ENCODE data around the gene YRDC.
"Not testable (repeated sequence)": the region's sequence is repeated elsewhere in the genome, so short reads cannot be mapped to it uniquely, and the experiment has no call there.

Gene YRDC

DNA sequence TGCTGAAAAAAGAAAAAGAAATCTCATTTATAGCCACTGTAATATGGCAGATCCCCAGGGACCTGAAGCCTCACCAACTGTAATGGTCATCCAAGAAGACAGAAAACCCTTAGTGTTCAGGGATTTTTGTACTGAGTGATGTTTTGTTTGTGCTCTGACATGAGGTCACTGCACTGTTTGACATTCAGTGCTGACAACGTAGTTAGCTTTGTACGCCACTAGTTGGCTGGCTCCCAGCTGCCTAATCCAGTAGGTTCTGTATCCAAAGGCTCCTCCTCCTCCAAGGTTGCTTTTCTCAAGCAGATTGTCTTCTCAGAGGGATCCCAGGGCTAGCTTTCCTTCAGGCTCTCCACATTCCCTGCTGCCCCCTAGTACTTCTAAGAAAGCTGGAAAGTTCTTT, 9.5 kb upstream of the YRDC start:
- DNase-seq = no peak

DNA sequence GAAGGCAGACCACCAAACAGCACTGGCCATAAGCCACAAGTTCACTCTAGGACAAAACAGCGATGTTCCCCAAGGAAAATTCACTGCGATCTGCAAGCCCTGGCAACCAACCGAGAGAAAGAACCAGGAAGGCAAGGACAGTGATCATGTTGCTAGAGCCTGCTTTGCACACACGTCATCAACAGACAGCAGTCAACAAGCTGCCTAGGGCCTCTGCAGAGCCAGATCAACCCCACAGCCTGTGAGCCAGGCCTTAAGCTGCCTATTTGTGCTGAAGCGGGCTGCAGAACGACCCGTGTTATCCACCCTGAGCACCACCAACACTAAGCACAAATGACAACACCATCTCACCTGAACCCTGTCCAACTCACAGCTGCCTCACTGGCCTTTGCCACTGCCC, 6.2 kb upstream of the YRDC start:
- DNase-seq = no peak

DNA sequence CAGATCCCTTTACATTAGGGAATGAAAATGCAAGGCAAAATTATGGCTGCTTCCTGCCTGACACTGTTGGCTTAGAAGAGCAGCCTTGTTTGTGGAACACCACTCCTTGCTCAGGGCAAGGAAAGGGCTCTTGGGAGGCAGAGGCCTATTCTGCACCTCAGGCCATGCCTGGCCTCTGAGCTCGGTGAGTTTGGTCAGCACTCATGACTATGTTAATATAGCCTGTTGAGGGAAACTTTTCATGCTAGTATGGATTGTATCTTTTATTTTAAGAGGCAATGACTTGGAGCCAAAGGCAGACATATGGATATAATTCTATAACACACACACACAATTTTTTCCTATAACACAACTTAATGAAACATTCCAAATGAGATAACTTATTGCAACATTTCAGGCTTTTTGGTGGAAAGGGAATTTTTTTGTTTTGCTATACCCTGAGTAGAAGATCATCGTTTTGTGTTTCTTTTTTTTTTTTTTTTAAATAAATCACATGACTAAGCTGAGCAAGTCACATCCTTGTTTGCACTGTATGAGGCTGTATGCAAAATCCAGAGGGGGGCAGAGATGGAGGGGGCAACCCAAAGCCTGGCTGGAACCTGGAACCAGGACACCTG, 5.6 kb upstream of the YRDC start:
- DNase-seq = no peak

DNA sequence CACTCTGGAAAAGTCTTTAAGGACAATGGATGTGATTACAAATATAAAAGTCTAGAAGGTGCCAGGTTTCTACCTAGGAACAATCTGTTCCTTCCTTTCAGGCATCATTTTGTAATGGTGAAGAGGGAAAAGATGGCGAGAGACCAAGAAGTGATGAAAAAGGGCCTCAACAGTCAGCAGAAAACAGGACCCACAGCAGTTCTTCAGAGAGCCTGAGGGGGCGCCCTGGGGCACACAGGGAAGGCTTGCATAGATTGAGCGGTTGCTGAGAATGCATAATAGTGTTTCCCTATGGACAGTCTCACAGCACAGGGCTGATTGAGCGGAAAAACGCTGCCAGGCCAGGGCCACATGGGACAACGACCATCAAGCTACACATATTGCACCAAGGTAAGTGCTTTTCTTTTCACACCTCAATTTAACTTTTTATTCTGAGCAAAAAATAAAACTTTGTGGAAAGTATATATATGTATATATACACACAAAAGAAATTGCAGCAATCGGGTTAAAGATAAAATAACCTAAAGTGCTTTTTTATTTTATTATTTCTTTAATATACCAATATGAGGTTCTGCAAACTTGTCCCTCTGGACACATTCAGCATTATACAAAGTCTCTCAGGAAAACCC, 3.1 kb upstream of the YRDC start:
- peak; percentile 66 for DNase-seq

DNA sequence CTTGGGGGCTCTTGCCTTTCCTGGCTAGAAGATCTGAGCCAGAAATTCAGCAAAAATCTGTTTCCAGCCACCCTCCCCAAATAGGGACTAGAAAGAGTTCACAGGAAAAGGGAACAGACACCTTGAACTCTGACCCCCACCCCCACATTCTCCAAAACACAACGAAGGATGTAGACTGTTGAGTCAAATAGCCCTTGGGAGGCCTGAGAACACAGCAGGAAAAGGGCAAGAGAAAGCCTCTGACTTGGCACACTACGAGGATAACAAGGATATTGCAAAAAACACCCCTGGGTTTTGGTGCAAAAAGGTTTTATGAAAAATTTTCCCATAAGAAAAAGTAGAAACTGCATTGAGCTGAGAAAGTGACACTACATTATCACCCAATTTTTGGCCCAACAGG, 1.9 kb upstream of the YRDC start:
- DNase-seq = no peak

DNA sequence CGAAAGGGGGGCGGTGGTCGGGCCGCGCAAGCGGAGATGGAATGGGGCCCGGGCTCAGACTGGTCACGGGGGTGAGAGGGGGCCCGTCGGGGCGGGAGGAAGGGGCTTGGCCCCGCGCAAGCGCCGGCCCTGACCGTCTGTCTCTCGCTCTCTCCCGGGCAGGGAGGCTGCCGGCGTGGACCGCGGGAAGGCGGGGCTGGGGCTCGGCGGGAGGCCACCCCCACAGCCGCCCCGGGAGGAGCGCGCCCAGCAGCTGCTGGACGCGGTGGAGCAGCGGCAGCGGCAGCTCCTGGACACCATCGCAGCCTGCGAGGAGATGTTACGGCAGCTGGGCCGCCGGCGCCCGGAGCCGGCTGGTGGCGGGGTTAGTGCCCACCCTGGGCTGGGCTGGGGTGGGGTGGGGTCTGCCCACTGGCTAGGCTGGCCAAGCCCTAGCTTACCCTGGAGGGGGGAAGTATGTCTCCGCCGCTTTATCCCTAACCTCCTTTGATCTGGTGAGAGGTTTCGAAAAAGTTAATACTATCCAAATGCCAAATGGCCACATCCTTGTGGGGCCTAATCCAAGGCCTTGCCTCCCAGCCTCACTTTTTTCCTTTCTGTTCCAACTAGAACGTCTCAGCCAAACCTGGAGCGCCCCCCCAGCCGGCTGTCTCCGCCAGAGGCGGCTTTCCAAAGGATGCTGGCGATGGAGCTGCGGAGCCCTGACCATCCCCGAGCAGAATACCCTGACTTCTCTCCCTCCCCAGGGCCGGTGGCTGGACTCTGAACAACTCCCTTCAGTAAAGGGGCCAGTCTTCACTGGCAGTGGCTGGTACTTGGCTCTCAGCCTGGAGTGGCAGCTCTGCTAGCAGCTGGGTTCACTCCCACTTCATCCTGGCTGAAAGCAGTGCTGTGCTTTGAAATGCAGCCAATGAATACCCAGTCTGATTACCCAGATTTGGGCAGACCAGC, 636 bp upstream of the YRDC start:
- no peak for DNase-seq

DNA sequence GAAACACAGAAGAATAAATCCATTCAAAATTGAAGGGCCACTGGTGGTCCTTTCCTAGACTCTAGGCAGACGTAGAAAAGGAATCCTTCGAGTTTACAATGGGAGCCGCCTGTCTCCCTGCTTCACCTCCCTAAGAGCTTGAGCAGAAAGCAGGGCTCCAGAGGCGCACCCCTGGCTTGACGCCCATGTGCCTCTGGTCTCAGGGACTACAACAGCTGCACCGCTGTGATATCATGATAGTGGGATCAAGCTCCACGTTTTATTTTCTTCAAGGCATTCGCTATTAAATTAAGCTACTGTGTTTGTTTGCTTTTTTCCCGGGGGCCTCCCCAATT, 821 bp downstream of the YRDC start:
- no peak for DNase-seq

DNA sequence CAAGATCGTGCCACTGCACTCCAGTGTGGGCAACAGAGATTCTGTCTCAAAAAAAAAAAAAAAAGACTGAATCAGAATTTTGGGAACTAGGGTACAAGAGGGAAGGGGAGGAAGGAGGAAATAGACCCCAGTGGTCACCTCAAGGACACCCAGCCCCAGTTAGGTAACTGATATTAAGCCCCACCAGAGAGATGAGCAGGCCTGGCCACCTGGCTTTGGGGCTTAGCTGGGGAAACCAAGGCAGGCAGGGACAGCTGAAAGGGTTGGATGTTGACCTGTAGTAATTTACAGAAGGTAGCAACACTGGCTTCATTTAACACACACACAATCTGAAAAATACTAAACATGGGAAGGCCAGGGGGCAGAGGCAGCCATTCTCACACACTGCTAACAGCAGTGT, 5.6 kb downstream of the YRDC start:
- DNase-seq = no peak

DNA sequence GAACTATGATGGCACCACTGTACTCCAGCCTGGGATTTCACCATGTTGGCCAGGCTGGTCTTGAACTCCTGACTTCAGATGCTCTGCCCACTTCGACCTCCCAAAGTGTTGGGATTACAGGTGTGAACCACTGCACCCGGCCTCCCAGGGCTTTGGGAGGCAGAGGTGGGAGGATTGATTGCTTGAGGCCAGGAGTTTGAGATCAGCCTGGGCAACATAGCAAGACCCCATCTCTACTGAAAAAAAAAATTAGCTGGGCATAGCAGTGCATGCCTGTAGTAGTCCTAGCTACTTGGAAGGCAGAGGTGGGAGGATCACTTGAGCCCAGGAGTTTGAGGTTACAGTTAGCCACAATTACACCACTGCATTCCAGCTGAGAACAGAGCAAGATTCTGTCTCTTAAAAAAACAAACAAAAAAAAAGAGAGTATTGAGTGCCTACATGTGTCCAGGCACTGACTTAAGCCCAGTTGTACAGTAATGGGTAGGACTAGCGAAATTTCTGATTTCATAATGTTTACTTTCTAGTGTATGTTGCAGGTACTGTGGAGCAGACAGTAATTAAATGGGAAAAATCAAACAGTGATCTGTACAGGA, 10.2 kb downstream of the YRDC start:
- DNase-seq = no peak

DNA sequence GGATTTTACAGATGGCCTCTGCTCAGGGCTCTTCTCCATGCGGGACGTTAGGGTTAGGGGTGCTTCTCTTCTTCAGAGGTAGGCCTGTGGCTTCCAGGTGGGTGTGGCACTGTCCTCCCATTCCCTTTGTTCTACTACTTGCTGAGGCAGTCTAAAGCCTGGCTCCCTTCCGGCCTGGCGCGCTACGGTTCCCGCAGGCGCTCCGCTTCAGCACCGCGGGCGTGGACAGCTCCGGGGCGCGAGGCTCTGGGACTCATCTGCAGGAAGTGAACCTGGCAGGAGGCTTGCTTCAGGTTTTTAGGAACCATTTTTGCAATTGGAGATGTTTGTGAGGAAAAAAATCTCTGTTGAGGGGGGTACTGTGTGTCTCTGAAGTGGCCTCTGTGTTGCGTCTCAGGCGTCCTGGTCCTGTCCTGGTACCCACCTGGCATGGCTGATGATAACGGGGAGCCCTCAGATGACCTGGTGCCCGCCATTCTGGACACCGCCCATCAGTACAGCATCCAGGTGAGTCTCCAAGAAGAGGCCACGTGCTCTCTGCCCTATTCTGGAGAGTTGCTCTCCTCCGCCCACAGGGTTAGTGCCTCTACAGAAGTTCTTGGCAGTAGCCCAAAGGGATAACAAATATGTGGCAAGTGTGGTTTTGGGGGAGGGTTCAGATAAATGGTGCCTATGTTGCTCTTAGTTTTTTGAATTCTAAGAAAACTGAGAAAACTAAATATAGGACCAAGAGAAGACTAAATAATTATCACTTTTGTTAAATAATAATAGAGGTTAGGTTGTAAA, 12.5 kb downstream of the YRDC start:
- peak; percentile 10 for DNase-seq

DNA sequence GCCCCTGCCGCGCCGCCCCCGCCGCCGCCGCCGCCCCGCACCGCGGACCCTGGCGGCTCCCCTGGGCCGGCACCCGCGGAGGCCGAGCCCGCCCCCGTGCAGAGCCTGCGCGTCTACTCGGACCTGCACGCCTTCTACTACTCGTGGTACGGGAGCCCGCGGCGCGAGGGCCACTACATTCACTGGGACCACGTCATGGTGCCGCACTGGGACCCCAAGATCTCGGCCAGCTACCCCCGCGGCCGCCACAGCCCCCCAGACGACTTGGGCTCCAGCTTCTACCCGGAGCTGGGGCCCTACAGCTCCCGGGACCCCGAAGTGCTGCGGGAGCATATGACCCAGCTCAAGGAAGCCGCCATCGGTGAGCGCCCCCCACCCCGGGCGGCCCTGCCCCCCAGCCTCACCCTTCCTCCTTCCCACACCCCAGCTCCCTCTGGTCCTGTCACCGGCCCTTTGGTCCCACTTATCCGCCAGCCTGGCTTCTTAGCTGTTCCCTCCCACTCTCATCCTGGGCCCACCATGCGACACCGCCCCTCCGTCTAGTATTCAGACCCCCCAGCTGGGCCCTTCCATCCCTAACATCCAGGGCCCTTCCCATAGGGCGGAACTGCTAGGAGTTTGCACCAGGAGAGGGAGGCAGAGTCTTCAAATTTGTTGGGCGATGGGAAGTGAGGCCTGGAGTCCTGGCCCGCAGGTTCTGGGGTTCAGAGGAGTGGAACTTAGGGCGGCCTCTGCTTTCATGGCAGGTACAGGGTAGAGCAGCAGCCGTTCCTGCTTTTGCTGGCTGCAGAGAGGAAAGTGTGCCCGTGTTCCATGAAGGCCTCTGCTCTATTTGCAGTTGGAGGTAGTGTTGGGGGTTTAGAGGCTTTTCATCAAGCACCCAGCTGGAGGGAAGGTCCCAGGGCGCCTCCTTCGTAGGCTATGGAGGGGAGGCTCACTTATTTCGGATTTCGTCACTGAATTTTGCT, 13.4 kb downstream of the YRDC start:
- DNase-seq = no peak

DNA sequence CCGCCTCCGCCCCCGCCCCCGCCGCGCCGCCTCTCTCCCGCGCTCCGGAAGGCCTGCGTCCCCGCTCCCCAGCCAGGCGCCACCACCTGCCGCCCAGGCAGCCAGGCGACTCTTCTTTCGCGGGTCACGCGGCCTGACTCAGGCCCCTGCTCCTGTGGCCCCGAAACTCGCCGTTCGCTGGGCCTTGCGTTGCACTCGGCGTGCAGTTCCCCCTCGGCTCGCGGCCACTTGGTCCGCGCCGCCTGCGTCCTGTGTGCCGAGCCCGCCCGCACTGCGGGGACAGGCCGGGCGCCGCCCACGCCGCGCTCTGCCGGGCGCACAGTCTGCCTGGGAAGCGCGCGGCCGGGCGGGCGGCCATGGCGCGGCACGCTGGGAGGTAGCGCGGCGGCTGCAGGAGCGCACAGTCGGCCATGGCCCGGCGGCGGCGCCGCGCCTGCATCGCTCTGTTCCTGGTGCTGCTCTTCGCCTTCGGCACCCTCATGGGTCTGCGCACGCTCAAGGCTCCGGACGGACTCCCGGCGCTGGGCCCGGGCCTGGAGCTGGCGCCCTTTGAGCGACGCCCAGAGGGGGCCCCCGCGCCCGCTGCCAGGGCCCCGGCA, 14.1 kb downstream of the YRDC start, which contains the start of gene MANEAL:
Gene MANEAL, plus strand, starts transcription at position 75 of the 599 bp plus-strand sequence. Its CDS starts 336 bp downstream, at position 411.
- DNase-seq = peak; percentile 6

DNA sequence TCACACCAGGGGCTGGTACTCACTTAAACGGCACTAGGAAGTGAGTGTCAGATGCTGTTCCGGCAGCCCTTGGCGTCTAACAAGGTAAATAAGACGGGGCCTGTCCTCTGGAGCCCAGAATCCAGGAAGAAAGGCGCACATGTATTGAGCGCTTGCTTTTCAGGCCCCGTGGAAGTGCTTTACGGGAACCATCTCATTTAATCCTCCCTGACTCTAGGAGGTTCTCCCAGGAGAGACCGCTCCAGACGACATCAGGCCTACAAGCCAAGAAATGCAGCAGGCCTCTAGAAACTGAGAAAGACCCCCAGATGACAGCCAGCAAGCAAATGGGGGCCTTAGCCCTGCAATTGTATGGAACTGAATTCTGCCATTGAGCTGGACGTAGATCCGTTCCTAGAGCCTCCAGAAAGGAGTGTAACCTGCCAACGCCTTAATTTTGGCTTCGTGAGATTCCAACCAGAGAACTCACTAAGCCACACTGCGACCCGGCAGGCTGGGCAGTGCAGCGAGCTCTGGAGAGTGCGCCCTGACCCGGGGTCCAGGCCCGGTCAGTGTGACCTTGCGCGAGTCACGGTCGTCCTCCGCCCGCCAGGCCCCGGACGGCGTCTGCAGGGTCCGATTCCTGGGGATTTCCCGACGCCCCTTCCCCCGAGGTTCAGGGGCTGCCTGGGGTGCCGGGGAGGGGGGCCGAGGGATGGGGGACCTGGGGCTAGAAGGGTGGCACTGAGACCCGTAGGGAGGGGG, 14.9 kb downstream of the YRDC start:
- no peak for DNase-seq

DNA sequence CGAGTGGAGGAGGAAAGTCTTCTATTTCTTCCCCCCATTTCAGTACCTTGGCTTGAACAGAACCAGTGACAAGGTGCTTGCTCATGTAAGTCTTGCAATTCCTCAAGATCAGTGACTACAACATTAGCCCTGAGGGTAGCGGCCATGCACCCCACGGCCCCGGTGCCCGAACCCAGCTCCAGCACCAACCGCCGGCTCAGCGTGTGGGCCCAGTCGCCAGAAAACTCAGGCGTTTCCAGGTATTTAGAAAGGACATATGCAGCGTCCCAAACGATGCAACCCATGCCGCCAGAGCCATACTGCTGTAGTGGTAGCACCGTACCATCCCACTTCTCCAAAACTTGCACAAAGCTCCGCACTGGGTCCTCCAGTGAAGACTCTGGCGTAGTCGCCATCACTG, 25.5 kb downstream of the YRDC start:
- DNase-seq = no peak

DNA sequence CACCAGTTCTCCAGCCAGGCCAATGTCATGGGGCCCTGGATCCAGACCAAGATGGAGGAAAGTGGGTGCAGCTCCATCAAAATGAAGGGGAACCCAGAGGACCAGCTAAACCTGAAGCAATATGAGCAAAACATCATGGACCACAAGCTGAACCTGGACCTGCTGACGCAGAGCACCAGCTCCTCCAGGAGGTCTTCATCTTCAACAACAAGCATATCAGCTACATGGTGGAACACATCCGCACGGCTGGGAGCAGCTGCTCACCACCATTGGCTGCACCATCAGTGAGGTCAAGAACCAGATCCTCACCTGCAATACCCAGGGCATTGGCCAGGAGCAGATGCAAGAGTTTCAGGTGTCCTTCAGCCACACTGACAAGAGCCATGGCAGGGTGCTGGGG, 29.4 kb downstream of the YRDC start:
- DNase-seq = no peak

DNA sequence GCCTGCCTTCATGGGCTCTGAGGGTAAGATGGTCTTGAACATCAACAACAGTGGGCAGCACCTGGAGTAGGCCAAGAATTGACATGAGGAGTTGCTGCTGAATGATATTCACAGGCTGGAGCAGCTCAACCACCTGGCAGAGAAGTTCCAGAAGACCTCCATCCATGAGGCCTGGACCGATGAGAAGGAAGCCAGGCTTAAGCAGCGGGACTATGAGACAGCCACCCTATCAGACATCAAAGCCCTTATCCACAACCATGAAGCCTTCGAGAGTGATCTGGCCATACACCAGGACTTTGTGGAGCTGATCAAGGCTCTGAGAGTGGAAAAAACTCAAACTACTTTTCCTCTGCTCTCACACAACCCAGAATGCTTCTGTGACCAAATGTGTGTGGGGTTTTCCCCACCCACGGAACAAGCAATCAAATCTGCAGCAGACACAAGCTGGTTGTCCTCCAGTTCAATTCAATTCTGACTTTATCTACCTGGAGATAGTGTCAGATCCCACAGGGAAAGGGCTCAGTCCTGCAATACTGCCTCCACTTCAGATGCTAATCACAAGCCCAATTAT, 31.0 kb downstream of the YRDC start:
- no peak for DNase-seq

DNA sequence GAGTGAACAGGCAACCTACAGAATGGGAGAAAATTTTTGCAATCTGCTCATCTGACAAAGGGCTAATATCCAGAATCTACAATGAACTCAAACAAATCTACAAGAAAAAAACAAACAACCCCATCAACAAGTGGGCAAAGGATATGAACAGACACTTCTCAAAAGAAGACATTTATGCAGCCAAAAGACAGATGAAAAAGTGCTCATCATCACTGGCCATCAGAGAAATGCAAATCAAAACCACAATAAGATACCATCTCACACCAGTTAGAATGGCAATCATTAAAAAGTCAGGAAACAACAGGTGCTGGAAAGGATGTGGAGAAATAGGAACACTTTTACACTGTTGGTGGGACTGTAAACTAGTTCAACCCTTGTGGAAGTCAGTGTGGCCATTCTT, 36.6 kb downstream of the YRDC start:
- not testable (repeated sequence) for DNase-seq

DNA sequence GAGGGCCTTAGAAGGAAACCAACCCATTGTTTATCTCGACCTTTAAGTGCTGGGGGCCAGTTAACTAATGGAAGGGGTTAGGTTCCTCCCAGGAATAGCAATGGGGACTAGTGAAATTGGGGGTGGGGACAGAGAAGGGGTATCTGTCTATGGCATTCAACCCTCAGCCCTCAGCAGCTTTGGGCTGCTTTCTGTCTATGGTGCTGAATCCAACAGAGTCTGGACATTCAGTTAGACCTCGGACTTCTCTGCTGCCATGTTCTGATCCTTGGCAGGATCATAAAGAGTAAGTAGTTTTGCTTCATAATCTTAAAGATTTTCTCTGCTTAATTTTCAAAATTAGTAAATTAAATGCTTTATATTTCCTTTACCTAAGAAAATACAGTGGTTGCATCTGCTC, 40.5 kb downstream of the YRDC start:
- DNase-seq = no peak

DNA sequence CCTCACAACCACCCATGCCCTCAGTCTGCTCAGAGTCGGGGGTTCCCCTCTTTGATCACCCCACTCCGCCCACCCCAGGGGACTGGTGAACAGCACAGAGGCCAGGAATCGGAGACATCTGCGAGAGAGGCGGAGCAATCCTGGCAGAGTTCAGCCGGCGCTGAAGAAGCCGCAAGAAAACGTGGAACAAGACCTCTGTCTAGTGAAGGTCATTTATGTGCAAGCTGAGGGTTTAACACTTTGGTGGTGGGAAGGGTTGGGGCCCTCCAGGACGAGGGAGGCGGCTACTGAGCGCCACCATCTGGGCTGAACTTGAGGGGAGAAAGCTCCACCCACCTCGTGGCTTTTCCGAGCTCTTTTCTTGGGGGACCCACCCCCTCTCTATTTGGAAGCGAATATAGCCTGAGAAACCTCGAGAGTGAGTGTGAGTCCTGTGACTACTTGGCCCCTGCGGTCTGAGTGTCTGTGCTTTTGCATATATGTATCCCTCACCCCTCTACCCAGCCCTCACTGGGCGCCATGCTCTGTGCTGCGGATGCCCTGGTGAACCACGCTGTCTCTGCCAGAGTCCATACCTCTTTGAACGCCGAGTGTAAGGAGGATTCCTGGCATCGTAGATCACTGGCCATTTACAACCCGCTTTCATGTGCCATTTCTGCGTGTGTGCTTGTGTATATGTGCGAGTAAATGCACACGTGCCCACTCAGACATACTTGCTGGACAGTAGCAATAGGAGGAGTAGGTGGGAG, 41.9 kb downstream of the YRDC start:
- DNase-seq = no peak
